IPS-20b (cell line): ENCODE data around the gene TBX10.
"Not testable (repeated sequence)": the region's sequence is repeated elsewhere in the genome, so short reads cannot be mapped to it uniquely, and the experiment has no call there.

Source experiments
- H3K27ac ChIP-seq: one replicate; pipeline ENCODE4 v1.5.1; 2013; ENCODE audit warnings: low read length
- H3K27me3 ChIP-seq: 2 replicates; pipeline ENCODE4 v1.6.1; 2013; ENCODE audit warnings: mild to moderate bottlenecking, low read length, inconsistent platforms; ENCODE audit not compliant: insufficient read depth
- H3K36me3 ChIP-seq: 2 replicates; pipeline ENCODE4 v1.6.1; 2013; ENCODE audit warnings: low read depth, mild to moderate bottlenecking, inconsistent platforms, low read length, moderate library complexity; ENCODE audit not compliant: insufficient read depth
- H3K4me1 ChIP-seq: 2 replicates; pipeline ENCODE4 v1.6.1; 2013; ENCODE audit warnings: mild to moderate bottlenecking, control low read depth, inconsistent platforms, low read length, moderate library complexity; ENCODE audit not compliant: insufficient read depth
- H3K4me3 ChIP-seq: 2 replicates; pipeline ENCODE4 v1.5.1; 2013; ENCODE audit warnings: mild to moderate bottlenecking, low read length, inconsistent platforms
- H3K9ac ChIP-seq: 2 replicates; pipeline ENCODE4 v1.6.1; 2013; ENCODE audit warnings: low read depth, mild to moderate bottlenecking, inconsistent platforms, low read length, moderate library complexity
- H3K9me3 ChIP-seq: 2 replicates; pipeline ENCODE4 v1.6.1; 2013; ENCODE audit warnings: mild to moderate bottlenecking, low read depth, low read length, inconsistent platforms; ENCODE audit not compliant: insufficient read depth

Gene TBX10

GRCh38 chr11:67622905-67623304 lies 16.7 kb downstream of the TBX10 start:
- not testable (repeated sequence) for H3K9me3 ChIP-seq, H3K36me3 ChIP-seq, H3K4me3 ChIP-seq, H3K27ac ChIP-seq, H3K4me1 ChIP-seq, H3K9ac ChIP-seq
- peaks cover 24% of the 10 kb centered on the region for H3K27me3 ChIP-seq

- H3K36me3 ChIP-seq, H3K27ac ChIP-seq, H3K9me3 ChIP-seq, H3K4me1 ChIP-seq: not testable (repeated sequence)
- Histone ChIP-seq H3K4me3 (peak overlapping the region; percentile 91), H3K9ac (peak overlapping the region; percentile 71; the same call in 1 of the 2 replicates), H3K27me3 (peaks cover 34% of the 10 kb centered on the region)
Measured at GRCh38 chr11:67621928-67622327, 17.6 kb downstream of the TBX10 start.

- H3K9ac ChIP-seq, result peak overlapping the region; percentile 71
- H3K4me3 ChIP-seq, result peak overlapping the region; percentile 91
- H3K36me3 ChIP-seq, H3K9me3 ChIP-seq, H3K27ac ChIP-seq: not testable (repeated sequence)
- peaks cover 11% of the 10 kb centered on the region; the same call in 1 of the 2 replicates for H3K4me1 ChIP-seq
- peaks cover 46% of the 10 kb centered on the region for H3K27me3 ChIP-seq
Measured at GRCh38 chr11:67620621-67621020, 18.9 kb downstream of the TBX10 start.

- Histone ChIP-seq H3K4me1 (peaks cover 11% of the 10 kb centered on the region; the same call in 1 of the 2 replicates), H3K4me3 (peak overlapping the region; percentile 91), H3K27me3 (peaks cover 48% of the 10 kb centered on the region), H3K9ac (peak overlapping the region; percentile 71)
- not testable (repeated sequence) for H3K9me3 ChIP-seq, H3K36me3 ChIP-seq, H3K27ac ChIP-seq
Measured at GRCh38 chr11:67619683-67620618, 19.6 kb downstream of the TBX10 start.

- not testable (repeated sequence) for H3K36me3 ChIP-seq, H3K9me3 ChIP-seq, H3K9ac ChIP-seq, H3K4me3 ChIP-seq, H3K27ac ChIP-seq
- Histone ChIP-seq H3K4me1 (peaks cover 11% of the 10 kb centered on the region; the same call in 1 of the 2 replicates), H3K27me3 (peaks cover 48% of the 10 kb centered on the region)
Measured at GRCh38 chr11:67618901-67619659, 20.5 kb downstream of the TBX10 start.

- Histone ChIP-seq H3K4me1 (peaks cover 11% of the 10 kb centered on the region; the same call in 1 of the 2 replicates), H3K9me3 (no peaks in the 10 kb centered on the region), H3K9ac (no peak overlapping the region), H3K36me3 (no peaks in the 10 kb centered on the region), H3K27me3 (peaks cover 48% of the 10 kb centered on the region), H3K4me3 (peak overlapping the region; percentile 34; the same call in 1 of the 2 replicates), H3K27ac (no peak overlapping the region)
Measured at GRCh38 chr11:67617243-67617953, 22.2 kb downstream of the TBX10 start.

- Histone ChIP-seq H3K4me1 (peaks cover 11% of the 10 kb centered on the region; the same call in 1 of the 2 replicates), H3K36me3 (no peaks in the 10 kb centered on the region), H3K9ac (no peak overlapping the region), H3K9me3 (no peaks in the 10 kb centered on the region), H3K27me3 (peaks cover 48% of the 10 kb centered on the region), H3K27ac (no peak overlapping the region), H3K4me3 (peak overlapping the region; percentile 34; the same call in 1 of the 2 replicates)
Measured at GRCh38 chr11:67616431-67617242, 22.9 kb downstream of the TBX10 start.

- H3K27ac ChIP-seq, result no peak overlapping the region
- H3K27me3 ChIP-seq, result peaks cover 48% of the 10 kb centered on the region
- no peak overlapping the region for H3K9ac ChIP-seq
- H3K9me3 ChIP-seq, result no peaks in the 10 kb centered on the region
- no peak overlapping the region; the same call in 1 of the 2 replicates for H3K4me3 ChIP-seq
- no peaks in the 10 kb centered on the region for H3K36me3 ChIP-seq
- H3K4me1 ChIP-seq, result peaks cover 11% of the 10 kb centered on the region; the same call in 1 of the 2 replicates
Measured at GRCh38 chr11:67615728-67616430, 23.7 kb downstream of the TBX10 start.

- Histone ChIP-seq H3K4me3 (no peak overlapping the region), H3K27me3 (peaks cover 42% of the 10 kb centered on the region), H3K4me1 (peaks cover 11% of the 10 kb centered on the region; the same call in 1 of the 2 replicates), H3K9ac (no peak overlapping the region), H3K27ac (no peak overlapping the region), H3K36me3 (no peaks in the 10 kb centered on the region), H3K9me3 (no peaks in the 10 kb centered on the region)
Measured at GRCh38 chr11:67614730-67615714, 24.5 kb downstream of the TBX10 start.
